GM12864 (cell line): ENCODE data around the gene MAGEB16.

Experiments used
- DNase-seq: peaks from one replicate; pipeline ENCODE4 v3.0.0-alpha.2; 2011; ENCODE audit warnings: low read depth
- H3K4me3 ChIP-seq: 2 replicates; pipeline ENCODE4 v1.5.1; 2011; ENCODE audit warnings: mild to moderate bottlenecking, low read depth, low read length, control low read depth
- CTCF ChIP-seq: IDR thresholded peaks from 2 replicates; pipeline ENCODE4 v1.5.1; 2011; ENCODE audit warnings: low read depth, mild to moderate bottlenecking, moderate library complexity, low read length, control low read depth, inconsistent platforms; ENCODE audit errors: missing control alignments

The MAGEB16 gene

DNA sequence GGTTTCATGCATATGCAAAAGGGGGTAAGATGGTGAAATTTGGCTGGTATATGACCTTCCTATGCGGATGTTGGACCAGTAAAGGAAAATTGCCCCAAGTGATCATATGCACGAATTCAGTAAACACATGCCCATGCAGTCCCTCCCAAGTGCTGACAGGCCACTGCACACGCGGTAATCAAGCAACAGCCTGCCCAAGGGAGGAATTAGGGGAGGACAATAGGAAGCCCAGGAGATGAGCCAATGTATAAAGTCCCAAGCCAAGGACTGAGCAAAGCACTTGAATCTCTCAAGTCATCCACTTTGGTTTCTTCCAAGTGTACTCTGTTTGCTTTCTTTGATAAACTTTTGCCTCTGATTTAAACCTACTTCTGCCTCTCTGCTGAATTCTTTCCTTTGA, 21.1 kb downstream of the MAGEB16 start:
- DNase-seq: no peak
- TF ChIP-seq CTCF: no peak
- no peak overlapping the region for H3K4me3 ChIP-seq

- TF ChIP-seq CTCF: no peak
- H3K4me3 ChIP-seq: no peak overlapping the region
- DNase-seq: no peak
These were observed 28.4 kb downstream of the MAGEB16 start for GRCh38 chrX:35826503-35826902.

DNA sequence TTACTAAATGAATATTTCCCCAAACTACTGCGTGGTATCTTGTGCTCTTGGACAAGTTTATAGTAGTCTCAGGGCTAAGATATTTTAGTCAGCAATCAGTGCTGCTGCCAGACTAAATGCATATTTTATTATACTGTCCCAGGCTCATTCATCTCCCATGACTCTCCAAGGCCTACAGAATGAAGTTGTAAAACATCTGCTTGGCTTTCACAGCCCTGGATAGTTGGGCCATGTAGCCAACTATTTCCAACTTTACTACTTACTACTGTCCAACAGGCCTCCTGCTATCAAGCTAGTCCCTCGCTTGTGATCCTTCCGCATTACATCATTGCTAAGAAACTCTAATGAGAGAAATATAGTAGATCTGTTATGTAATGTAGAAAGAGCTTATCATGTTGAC, 31.4 kb downstream of the MAGEB16 start:
- no peak overlapping the region for H3K4me3 ChIP-seq
- no peak for TF ChIP-seq CTCF
- no peak for DNase-seq

GRCh38 chrX:35841872-35842271, 43.7 kb downstream of the MAGEB16 start:
- TF ChIP-seq CTCF: no peak
- H3K4me3 ChIP-seq: no peak overlapping the region
- no peak for DNase-seq

GRCh38 chrX:35842674-35843073, 44.5 kb downstream of the MAGEB16 start:
- no peak for DNase-seq
- H3K4me3 ChIP-seq: no peak overlapping the region
- TF ChIP-seq CTCF: no peak

DNA sequence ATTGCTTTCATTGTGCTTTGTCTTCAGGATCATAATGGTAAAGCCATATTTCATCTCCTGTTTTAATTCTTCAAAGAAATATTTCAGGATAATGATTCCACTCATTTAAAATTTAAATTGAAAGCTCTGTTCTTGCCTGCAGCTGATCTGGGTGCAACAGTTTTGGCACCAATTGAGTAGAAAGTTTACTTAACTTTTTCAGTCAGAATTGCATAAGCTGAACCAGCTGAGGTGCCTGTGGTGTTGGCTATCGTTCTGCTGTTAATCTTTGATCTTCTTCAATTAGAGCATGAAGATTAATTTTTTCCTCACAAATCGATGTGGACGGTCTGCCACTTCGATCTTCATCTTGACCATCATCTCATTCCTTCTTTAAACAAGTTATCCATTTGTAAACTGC, 49.6 kb downstream of the MAGEB16 start:
- DNase-seq: no peak
- no peak for TF ChIP-seq CTCF
- no peak overlapping the region for H3K4me3 ChIP-seq
